Astrocyte (in vitro differentiated cells and primary cell): Measurements from ENCODE around the gene NDUFAF8. TPM values are rescaled to one million over a fixed set of nuclear protein-coding genes. Genes with fewer than 3 reads are reported as not detected.

Source experiments
- DNase-seq: peaks from one replicate; pipeline ENCODE4 v3.0.0-alpha.2; 2010; ENCODE audit warnings: low read depth
- FAIRE-seq: peaks from 2 replicates; lab custom pipeline; 2011; peaks lifted over from hg19 to GRCh38; lab: Jason Lieb, UNC
- H2AFZ ChIP-seq: 2 replicates; pipeline ENCODE4 v1.6.0; 2012; ENCODE audit warnings: low read depth, low read length, inconsistent platforms
- H3K27ac ChIP-seq: 2 replicates; pipeline ENCODE4 v1.5.1; 2011; ENCODE audit warnings: low read depth, low read length, inconsistent platforms
- H3K27me3 ChIP-seq: 2 replicates; pipeline ENCODE4 v1.6.0; 2011; ENCODE audit warnings: low read length, inconsistent platforms; ENCODE audit not compliant: insufficient read depth
- H3K36me3 ChIP-seq: 2 replicates; pipeline ENCODE4 v1.5.1; 2011; ENCODE audit warnings: low read length, inconsistent platforms; ENCODE audit not compliant: insufficient read depth
- H3K4me1 ChIP-seq: 2 replicates; pipeline ENCODE4 v1.5.1; 2011; ENCODE audit warnings: low read length, inconsistent platforms; ENCODE audit not compliant: insufficient read depth
- H3K4me2 ChIP-seq: 2 replicates; pipeline ENCODE4 v1.6.0; 2012; ENCODE audit warnings: low read length, inconsistent platforms
- H3K4me3 ChIP-seq: 2 replicates; pipeline ENCODE4 v1.5.1; 2011; ENCODE audit warnings: low read depth, mild to moderate bottlenecking, low read length, inconsistent platforms; ENCODE audit not compliant: insufficient read depth
- H3K79me2 ChIP-seq: 2 replicates; pipeline ENCODE4 v1.6.0; 2012; ENCODE audit warnings: mild to moderate bottlenecking, low read length, inconsistent platforms; ENCODE audit not compliant: insufficient read depth
- H3K9ac ChIP-seq: 2 replicates; pipeline ENCODE4 v1.6.0; 2012; ENCODE audit warnings: mild to moderate bottlenecking, low read length, inconsistent platforms
- H3K9me3 ChIP-seq: 2 replicates; pipeline ENCODE4 v1.5.1; 2012; ENCODE audit warnings: low read depth, mild to moderate bottlenecking, low read length, inconsistent platforms; ENCODE audit not compliant: insufficient read depth
- H4K20me1 ChIP-seq: 2 replicates; pipeline ENCODE4 v1.6.0; 2012; ENCODE audit warnings: low read length, inconsistent platforms; ENCODE audit not compliant: insufficient read depth
- H3K27ac Mint-ChIP-seq: one replicate; pipeline ENCODE4 v1.8.0; 2021; ENCODE audit warnings: mild to moderate bottlenecking, mixed read lengths; ENCODE audit not compliant: unreplicated experiment
- H3K27me3 Mint-ChIP-seq: one replicate; pipeline ENCODE4 v1.8.0; 2021; ENCODE audit warnings: low read depth, mixed read lengths; ENCODE audit not compliant: unreplicated experiment
- H3K36me3 Mint-ChIP-seq: one replicate; pipeline ENCODE4 v1.8.0; 2021; ENCODE audit warnings: low read depth, mixed read lengths; ENCODE audit not compliant: unreplicated experiment
- H3K4me1 Mint-ChIP-seq: one replicate; pipeline ENCODE4 v1.8.0; 2021; ENCODE audit warnings: low read depth, mixed read lengths; ENCODE audit not compliant: unreplicated experiment
- H3K4me3 Mint-ChIP-seq: one replicate; pipeline ENCODE4 v1.8.0; 2021; ENCODE audit warnings: mild to moderate bottlenecking, moderate library complexity, mixed read lengths; ENCODE audit not compliant: unreplicated experiment
- H3K9me3 Mint-ChIP-seq: one replicate; pipeline ENCODE4 v1.8.0; 2021; ENCODE audit warnings: mild to moderate bottlenecking, mixed read lengths; ENCODE audit not compliant: unreplicated experiment
- EZH2 ChIP-seq: IDR thresholded peaks from 2 replicates; pipeline ENCODE4 v1.6.1; 2012; ENCODE audit warnings: mild to moderate bottlenecking, low read length, inconsistent platforms; ENCODE audit not compliant: insufficient read depth
- total RNA-seq: library from RNA; stranded (reverse); gene quantifications from 2 replicates; pipeline ENCODE4 v1.2.1, GENCODE V29; 2021
- TF ChIP-seq, protein P1 (sequence below): IDR thresholded peaks from 2 replicates; pipeline ENCODE4 v1.5.1; 2011; ENCODE audit warnings: low read depth, mild to moderate bottlenecking, inconsistent platforms, low read length, moderate library complexity; ENCODE audit not compliant: insufficient read depth

The NDUFAF8 gene
- total RNA-seq, 1 donor from 2014 or later: 67.2 TPM

DNA sequence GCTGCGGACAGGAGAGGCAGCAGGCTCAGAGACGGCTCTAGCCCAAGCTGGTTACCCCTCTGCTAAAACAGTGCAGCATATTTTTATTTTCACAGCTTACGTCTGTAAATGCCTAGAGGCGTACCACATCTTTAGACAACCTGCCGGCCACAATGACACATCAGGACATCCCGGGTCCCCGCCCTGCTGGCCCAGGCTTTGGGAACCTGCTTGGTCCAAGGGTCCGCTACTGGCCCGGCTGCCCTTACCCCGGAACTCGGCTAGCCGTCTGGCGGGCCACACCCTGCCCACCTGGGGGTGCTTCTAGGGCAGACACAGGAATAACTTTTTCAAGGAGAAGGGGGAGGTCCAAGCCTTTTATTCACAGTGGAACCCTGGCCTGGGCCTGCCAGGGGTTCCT lies 20.7 kb upstream of the NDUFAF8 start:
- Mint-ChIP-seq H3K9me3 (no peaks in the 10 kb centered on the region), H3K27ac (no peak overlapping the region), H3K27me3 (no peaks in the 10 kb centered on the region), H3K36me3 (peaks cover 8% of the 10 kb centered on the region), H3K4me3 (no peak overlapping the region), H3K4me1 (no peaks in the 10 kb centered on the region)
- Histone ChIP-seq H3K79me2 (peaks cover 12% of the 10 kb centered on the region), H4K20me1 (peaks cover 10% of the 10 kb centered on the region), H2AFZ (no peak overlapping the region), H3K27ac (no peak overlapping the region), H3K4me1 (peaks cover 17% of the 10 kb centered on the region), H3K9me3 (no peaks in the 10 kb centered on the region), H3K4me3 (no peak overlapping the region), H3K27me3 (no peaks in the 10 kb centered on the region), H3K36me3 (no peaks in the 10 kb centered on the region), H3K4me2 (no peak overlapping the region), H3K9ac (no peak overlapping the region)
- FAIRE-seq (no peak), DNase-seq (no peak)
- TF ChIP-seq, protein P1, sequence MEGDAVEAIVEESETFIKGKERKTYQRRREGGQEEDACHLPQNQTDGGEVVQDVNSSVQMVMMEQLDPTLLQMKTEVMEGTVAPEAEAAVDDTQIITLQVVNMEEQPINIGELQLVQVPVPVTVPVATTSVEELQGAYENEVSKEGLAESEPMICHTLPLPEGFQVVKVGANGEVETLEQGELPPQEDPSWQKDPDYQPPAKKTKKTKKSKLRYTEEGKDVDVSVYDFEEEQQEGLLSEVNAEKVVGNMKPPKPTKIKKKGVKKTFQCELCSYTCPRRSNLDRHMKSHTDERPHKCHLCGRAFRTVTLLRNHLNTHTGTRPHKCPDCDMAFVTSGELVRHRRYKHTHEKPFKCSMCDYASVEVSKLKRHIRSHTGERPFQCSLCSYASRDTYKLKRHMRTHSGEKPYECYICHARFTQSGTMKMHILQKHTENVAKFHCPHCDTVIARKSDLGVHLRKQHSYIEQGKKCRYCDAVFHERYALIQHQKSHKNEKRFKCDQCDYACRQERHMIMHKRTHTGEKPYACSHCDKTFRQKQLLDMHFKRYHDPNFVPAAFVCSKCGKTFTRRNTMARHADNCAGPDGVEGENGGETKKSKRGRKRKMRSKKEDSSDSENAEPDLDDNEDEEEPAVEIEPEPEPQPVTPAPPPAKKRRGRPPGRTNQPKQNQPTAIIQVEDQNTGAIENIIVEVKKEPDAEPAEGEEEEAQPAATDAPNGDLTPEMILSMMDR: no peak
- TF ChIP-seq EZH2: no peak

DNA sequence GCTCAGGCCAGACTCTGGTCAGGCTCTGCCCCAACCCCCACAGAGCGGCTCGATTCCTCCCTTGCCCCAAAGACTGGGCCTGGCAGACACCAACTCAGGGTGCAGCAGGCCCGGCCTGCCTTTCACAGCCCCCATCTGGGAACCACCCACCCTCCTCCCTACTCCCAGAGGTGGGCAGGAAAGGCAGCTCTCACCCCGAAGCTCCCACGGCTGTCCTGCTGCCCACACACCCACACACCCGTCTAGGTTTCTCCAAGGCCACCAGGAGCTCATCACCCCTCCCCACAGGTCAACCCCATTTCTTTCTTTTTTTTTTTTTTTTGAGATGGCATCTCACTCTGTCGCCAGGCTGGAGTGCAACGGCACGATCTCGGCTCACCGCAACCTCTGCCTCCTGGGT lies 20.1 kb upstream of the NDUFAF8 start:
- DNase-seq (no peak), FAIRE-seq (no peak)
- TF ChIP-seq, protein P1: no peak
- TF ChIP-seq EZH2: no peak
- H3K27me3 Mint-ChIP-seq: peaks cover 4% of the 10 kb centered on the region
- no peak overlapping the region for H3K9ac ChIP-seq
- peaks cover 12% of the 10 kb centered on the region for H3K79me2 ChIP-seq
- no peaks in the 10 kb centered on the region for H3K4me1 Mint-ChIP-seq
- no peaks in the 10 kb centered on the region for H3K9me3 ChIP-seq
- H3K27ac Mint-ChIP-seq: no peak overlapping the region
- peaks cover 17% of the 10 kb centered on the region for H3K4me1 ChIP-seq
- no peak overlapping the region for H3K27ac ChIP-seq
- H3K9me3 Mint-ChIP-seq: no peaks in the 10 kb centered on the region
- H3K4me3 ChIP-seq: no peak overlapping the region
- no peaks in the 10 kb centered on the region for H3K36me3 ChIP-seq
- no peak overlapping the region for H3K4me2 ChIP-seq
- peaks cover 8% of the 10 kb centered on the region for H3K36me3 Mint-ChIP-seq
- no peak overlapping the region for H2AFZ ChIP-seq
- no peak overlapping the region for H3K4me3 Mint-ChIP-seq
- H4K20me1 ChIP-seq: peaks cover 10% of the 10 kb centered on the region
- H3K27me3 ChIP-seq: no peaks in the 10 kb centered on the region

DNA sequence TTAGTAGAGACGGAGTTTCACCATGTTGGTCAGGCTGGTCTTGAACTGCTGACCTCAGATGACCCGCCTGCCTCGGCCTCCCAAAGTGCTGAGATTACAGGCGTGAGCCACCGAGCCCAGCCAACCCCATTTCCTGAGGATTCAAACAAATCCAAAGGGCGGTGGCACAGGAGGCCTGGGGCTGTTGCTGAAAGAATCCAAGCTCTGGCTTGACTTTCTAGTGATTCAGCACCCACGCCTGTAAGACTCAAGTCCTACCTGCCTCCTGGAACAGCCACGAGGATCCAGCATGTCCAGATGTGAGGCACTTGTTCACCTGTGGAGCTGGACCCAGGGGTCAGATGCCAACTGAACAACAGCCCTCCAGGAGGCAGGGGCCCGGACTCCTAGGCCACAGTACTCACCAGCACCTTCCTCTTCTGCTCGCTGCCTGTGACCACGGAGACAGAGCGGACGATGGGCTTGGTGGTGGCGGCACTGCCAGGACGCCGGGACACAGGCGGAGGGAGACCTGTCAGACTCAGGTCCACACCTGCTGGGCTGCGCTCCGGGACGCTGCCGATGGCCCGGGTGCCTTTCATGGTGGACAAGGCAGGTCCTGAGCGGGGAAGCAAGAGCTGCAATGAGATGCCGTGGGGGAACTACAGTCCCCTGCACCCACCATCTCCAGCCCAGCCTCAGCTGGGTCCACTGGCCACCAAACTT lies 19.5 kb upstream of the NDUFAF8 start:
- Histone ChIP-seq H3K4me2 (no peak overlapping the region), H3K4me1 (peaks cover 17% of the 10 kb centered on the region), H3K27ac (no peak overlapping the region), H4K20me1 (peaks cover 10% of the 10 kb centered on the region), H3K4me3 (no peak overlapping the region), H3K36me3 (no peaks in the 10 kb centered on the region), H3K79me2 (peaks cover 12% of the 10 kb centered on the region), H3K27me3 (no peaks in the 10 kb centered on the region), H2AFZ (no peak overlapping the region), H3K9ac (no peak overlapping the region), H3K9me3 (no peaks in the 10 kb centered on the region)
- no peak overlapping the region for H3K27ac Mint-ChIP-seq
- H3K27me3 Mint-ChIP-seq: peaks cover 5% of the 10 kb centered on the region
- no peak overlapping the region for H3K4me3 Mint-ChIP-seq
- TF ChIP-seq, protein P1: no peak
- no peak for TF ChIP-seq EZH2
- no peak for FAIRE-seq
- H3K36me3 Mint-ChIP-seq: peaks cover 8% of the 10 kb centered on the region
- H3K9me3 Mint-ChIP-seq: no peaks in the 10 kb centered on the region
- no peaks in the 10 kb centered on the region for H3K4me1 Mint-ChIP-seq
- no peak for DNase-seq
